DMS53 treated with DMSO at 0.1 percent for 48 hours (cell line): ENCODE data around the gene BEST1.

ENCODE experiments used
- DNase-seq: peaks from one replicate; lab custom pipeline; 2025; ENCODE audit not compliant: unreplicated experiment; lab: John Stamatoyannopoulos, UW

BEST1 gene

GRCh38 chr11:61914471-61915171, 35.5 kb upstream of the BEST1 start:
- DNase-seq: no peak

GRCh38 chr11:61916737-61917333, 33.3 kb upstream of the BEST1 start:
- no peak for DNase-seq

GRCh38 chr11:61917334-61918109, 32.6 kb upstream of the BEST1 start, which contains the start of gene RAB3IL1:
TSS of gene RAB3IL1 (minus strand) at chr11:61917566. CDS start at chr11:61917367, 199 bp downstream.
- no peak for DNase-seq

GRCh38 chr11:61918251-61918937, 31.8 kb upstream of the BEST1 start:
- no peak for DNase-seq

GRCh38 chr11:61918938-61919704, 31.0 kb upstream of the BEST1 start:
- no peak for DNase-seq

- no peak for DNase-seq
Observed at GRCh38 chr11:61919705-61920631, 30.2 kb upstream of the BEST1 start.

GRCh38 chr11:61921446-61921845, 28.7 kb upstream of the BEST1 start:
- DNase-seq: no peak

- no peak for DNase-seq
Observed at GRCh38 chr11:61922539-61922938, 27.6 kb upstream of the BEST1 start.

- no peak for DNase-seq
Observed at GRCh38 chr11:61923166-61924063, 26.7 kb upstream of the BEST1 start.

- DNase-seq: no peak
Observed at GRCh38 chr11:61924064-61924455, 26.1 kb upstream of the BEST1 start.

- DNase-seq: no peak
Observed at GRCh38 chr11:61925736-61926135, 24.4 kb upstream of the BEST1 start.

GRCh38 chr11:61926235-61926634, 23.9 kb upstream of the BEST1 start:
- DNase-seq: no peak

GRCh38 chr11:61927501-61927900, 22.6 kb upstream of the BEST1 start:
- DNase-seq: no peak

GRCh38 chr11:61928606-61929005, 21.5 kb upstream of the BEST1 start:
- DNase-seq: no peak

- no peak for DNase-seq
Observed at GRCh38 chr11:61930933-61931332, 19.2 kb upstream of the BEST1 start.

- no peak for DNase-seq
Observed at GRCh38 chr11:61935861-61936260, 14.3 kb upstream of the BEST1 start.

GRCh38 chr11:61940466-61940865, 9.7 kb upstream of the BEST1 start:
- DNase-seq: no peak

GRCh38 chr11:61945191-61945590, 5.0 kb upstream of the BEST1 start:
- no peak for DNase-seq

GRCh38 chr11:61946894-61947293, 3.3 kb upstream of the BEST1 start:
- no peak for DNase-seq
